ENCODE data around the gene FASN. TPM values are rescaled to one million over a fixed set of nuclear protein-coding genes. Genes with fewer than 3 reads are reported as not detected.

Gene FASN
- total and polyA plus RNA-seq, 2 donors (not counting 1 experiment from before 2014, with no cell fraction given), result 36.8 to 242 TPM

GRCh38 chr17:82088838-82089722 lies 9.0 kb downstream of the FASN start:
- Histone ChIP-seq H3K9me3 (ENCODE audit: control insufficient read depth, insufficient read depth, low read depth, low read length) (no peaks in the 10 kb centered on the region), H3K9ac (ENCODE audit: insufficient read depth, low read length) (no peak overlapping the region), H2AFZ (ENCODE audit: low read length) (no peak overlapping the region), H3K36me3 (ENCODE audit: control insufficient read depth, insufficient read depth, low read length) (peaks cover 79% of the 10 kb centered on the region), H3K4me3 (replicated peaks in 1 of 4; ENCODE audit: control extremely low read depth in 1 of 4, insufficient read depth in 1 of 4, low read depth in 3 of 4, low read length in 4 of 4) (no peak overlapping the region), H3K79me2 (ENCODE audit: control insufficient read depth, insufficient read depth, low read length) (peaks cover 17% of the 10 kb centered on the region), H3K27ac (ENCODE audit: insufficient read depth, low read length) (no peak overlapping the region), H3K4me1 (ENCODE audit: control insufficient read depth, extremely low read depth, insufficient read depth, low read length) (no peaks in the 10 kb centered on the region), H3K27me3 (ENCODE audit: control insufficient read depth, insufficient read depth, low read length) (no peaks in the 10 kb centered on the region), H3K4me2 (ENCODE audit: extremely low read depth, insufficient read depth, low read length) (no peak overlapping the region), H4K20me1 (ENCODE audit: control insufficient read depth, extremely low read depth, insufficient read depth, low read length) (no peaks in the 10 kb centered on the region)
- DNase-seq (ENCODE audit: low read depth in 2 of 2), result no peak
- no peak for TF ChIP-seq EZH2 (IDR thresholded peaks at IDR 0.05; ENCODE audit: low read length, missing control alignments)
- no peak for TF ChIP-seq CTCF (conservative IDR thresholded peaks at IDR 0.05 in 1 of 2, IDR thresholded peaks at IDR 0.05 in 1 of 2; ENCODE audit: low read depth in 1 of 2, low read length in 2 of 2)

- Histone ChIP-seq H2AFZ (ENCODE audit: low read length) (no peak overlapping the region), H3K9me3 (ENCODE audit: control insufficient read depth, insufficient read depth, low read depth, low read length) (no peaks in the 10 kb centered on the region), H3K4me3 (replicated peaks in 1 of 4; ENCODE audit: control extremely low read depth in 1 of 4, insufficient read depth in 1 of 4, low read depth in 3 of 4, low read length in 4 of 4) (no peak overlapping the region), H3K27ac (ENCODE audit: insufficient read depth, low read length) (no peak overlapping the region), H4K20me1 (ENCODE audit: control insufficient read depth, extremely low read depth, insufficient read depth, low read length) (no peaks in the 10 kb centered on the region), H3K27me3 (ENCODE audit: control insufficient read depth, insufficient read depth, low read length) (no peaks in the 10 kb centered on the region), H3K4me2 (ENCODE audit: extremely low read depth, insufficient read depth, low read length) (no peak overlapping the region), H3K4me1 (ENCODE audit: control insufficient read depth, extremely low read depth, insufficient read depth, low read length) (no peaks in the 10 kb centered on the region), H3K9ac (ENCODE audit: insufficient read depth, low read length) (no peak overlapping the region), H3K79me2 (ENCODE audit: control insufficient read depth, insufficient read depth, low read length) (peaks cover 9% of the 10 kb centered on the region), H3K36me3 (ENCODE audit: control insufficient read depth, insufficient read depth, low read length) (peaks cover 80% of the 10 kb centered on the region)
- TF ChIP-seq EZH2 (IDR thresholded peaks at IDR 0.05; ENCODE audit: low read length, missing control alignments) (no peak), CTCF (conservative IDR thresholded peaks at IDR 0.05 in 1 of 2, IDR thresholded peaks at IDR 0.05 in 1 of 2; ENCODE audit: low read depth in 1 of 2, low read length in 2 of 2) (no peak)
- no peak for DNase-seq (ENCODE audit: low read depth in 2 of 2)
Measured at GRCh38 chr17:82087961-82088837, 9.8 kb downstream of the FASN start.
